Measurements from ENCODE around the gene DBF4. TPM values are rescaled to one million over a fixed set of nuclear protein-coding genes. Genes with fewer than 3 reads are reported as not detected.
A peak's percentile ranks its signal among the peaks of the same experiment; 100 is the strongest.

Gene DBF4
- total and polyA plus RNA-seq, 2 of the 4 experiments (the other 2 are of a cell fraction), result 6.4 to 7.2 TPM

GRCh38 chr7:87875151-87876039 lies 898 bp upstream of the DBF4 start:
- ChIA-PET CTCF (no interaction called here), POLR2A (ENCODE audit: unreplicated experiment) (no interaction called here)
- no peak overlapping the region; the same call in 1 of the 2 replicates for H3K18ac ChIP-seq (ENCODE audit: low read depth, low read length)
- no peaks in the 10 kb centered on the region for H3K27me3 ChIP-seq (ENCODE audit: control insufficient read depth, insufficient read depth, low read length)
- H4K5ac ChIP-seq (ENCODE audit: low read depth, low read length), result no peak overlapping the region; the same call in 1 of the 2 replicates
- H3K9me1 ChIP-seq (ENCODE audit: insufficient read depth, low read length), result no peaks in the 10 kb centered on the region
- H2AK5ac ChIP-seq (ENCODE audit: low read depth, low read length), result peak overlapping the region; percentile 13; the same call in 1 of the 2 replicates
- H2BK15ac ChIP-seq (ENCODE audit: low read depth, low read length), result no peak overlapping the region
- H2BK120ac ChIP-seq (ENCODE audit: low read depth, low read length), result peak overlapping the region; percentile 49
- no peak overlapping the region; the same call in 1 of the 2 replicates for H2BK20ac ChIP-seq (ENCODE audit: low read depth, low read length)
- TF ChIP-seq CHD1 (IDR thresholded peaks at IDR 0.05; ENCODE audit: low read depth, low read length) (no peak), MXI1 (IDR thresholded peaks at IDR 0.05; ENCODE audit: borderline replicate concordance, low read depth, low read length) (no peak)
- in situ Hi-C loops (cut with MboI; ENCODE audit: low sequenced_read_pairs), result loop anchor here (10.0 kb wide), 1 partner anchor 561 kb away; no protein-coding TSS in a partner anchor
- DNase-seq, result peak; percentile 2
- 5% methylated on average over 13 of the region's 35 CpGs; no CpG with 5 or more reads in 1 of the 2 experiments for WGBS, 2 experiments (ENCODE audit: extremely low coverage in 2 of 2, insufficient read length in 1 of 2)
- dilution Hi-C loops (cut with HindIII; ENCODE audit: low sequenced_read_pairs, unreplicated experiment), result no loop called here
- H3K27ac ChIP-seq (ENCODE audit: insufficient read depth, low read length), result peak overlapping the region; percentile 38
- peak overlapping the region; percentile 66 for H3K4ac ChIP-seq (ENCODE audit: low read depth, low read length)
- H2AK9ac ChIP-seq (replicated peaks; ENCODE audit: low read depth, low read length, poor library complexity), result peak overlapping the region; percentile 95
- H2AFZ ChIP-seq (replicated peaks; ENCODE audit: low read length, poor library complexity), result peak overlapping the region; percentile 96
- H3K56ac ChIP-seq (ENCODE audit: extremely low read depth, insufficient read depth, low read length), result peak overlapping the region; percentile 29
- 0 out of 2 replicates have a peak overlapping the region, but pooled peaks have one; percentile 31 for H3K14ac ChIP-seq (replicated peaks; ENCODE audit: low read depth, low read length)
- peaks cover 3 to 31% of the 10 kb centered on the region in 2 experiments for H3K79me1 ChIP-seq (ENCODE audit: low read depth in 1 of 2, low read length in 2 of 2)
- H3K4me2 ChIP-seq (ENCODE audit: low read depth, low read length), result peak overlapping the region; percentile 19
- ATAC-seq (ENCODE audit: low read depth), result peak; percentile 9
- H4K91ac ChIP-seq (ENCODE audit: insufficient read depth, low read depth, low read length), result no peak overlapping the region; the same call in 1 of the 2 replicates
- no TSS peak for BruUV-seq (replicated peaks)
- no peak overlapping the region; a peak in 1 of 4 replicates for H4K8ac ChIP-seq (ENCODE audit: low read depth in 2 of 2, low read length in 2 of 2)
- peak overlapping the region; percentile 64 for H3K9ac ChIP-seq (ENCODE audit: low read depth, low read length)
- H3K36me3 ChIP-seq (ENCODE audit: control insufficient read depth, insufficient read depth, low read length), result peaks cover 4% of the 10 kb centered on the region
- no peaks in the 10 kb centered on the region for H4K20me1 ChIP-seq (ENCODE audit: insufficient read depth, low read length)
- no peaks in the 10 kb centered on the region for H3K4me1 ChIP-seq (ENCODE audit: control insufficient read depth, insufficient read depth, low read length)
- peak overlapping the region; percentile 79 for H3K23ac ChIP-seq (ENCODE audit: low read depth, low read length)
- intact Hi-C loops (cut with micrococcal nuclease), result loop anchor here (5.0 to 10.0 kb wide), 4 partner anchors 38 to 721 kb away; partner anchors contain the start of gene DMTF1
- peak overlapping the region; percentile 38 for H2BK5ac ChIP-seq (ENCODE audit: low read depth, low read length, poor library complexity, severe bottlenecking)
- peaks cover 8% of the 10 kb centered on the region; the same call in 1 of the 2 replicates for H3K9me3 ChIP-seq (ENCODE audit: control insufficient read depth, insufficient read depth, low read length)
- peak overlapping the region; percentile 61 for H3K4me3 ChIP-seq (ENCODE audit: insufficient read depth, low read depth, low read length)

Data from IMR-90 (cell line).